HEK293 (cell line): Measurements from ENCODE around the gene CNPY4.

Source experiments
- HOXC10 ChIP-seq: sonication (generic); formaldehyde crosslinking; IDR thresholded peaks from 2 replicates; pipeline ENCODE4 v1.8.1; 2023; ENCODE audit warnings: mild to moderate bottlenecking, missing genetic modification reagents
- KLF16 ChIP-seq: fragments of 450-650 bp; formaldehyde crosslinking; IDR thresholded peaks from 2 replicates; pipeline ENCODE4 v1.5.1; 2017; ENCODE audit warnings: missing biosample characterization, missing genetic modification characterization
- KLF9 ChIP-seq: fragments of 450-650 bp; formaldehyde crosslinking; IDR thresholded peaks from 2 replicates; pipeline ENCODE4 v1.5.1; 2016; ENCODE audit warnings: missing biosample characterization, missing genetic modification characterization, low read depth
- SP2 ChIP-seq: fragments of 450-650 bp; formaldehyde crosslinking; IDR thresholded peaks from 2 replicates; pipeline ENCODE4 v1.5.1; 2016; ENCODE audit warnings: missing biosample characterization, missing genetic modification characterization
- YY2 ChIP-seq: fragments of 450-650 bp; formaldehyde crosslinking; IDR thresholded peaks from 2 replicates; pipeline ENCODE4 v1.5.1; 2016; ENCODE audit warnings: missing biosample characterization, missing genetic modification characterization
- ZBTB48 ChIP-seq: fragments of 450-650 bp; formaldehyde crosslinking; IDR thresholded peaks from 2 replicates; pipeline ENCODE4 v1.5.1; 2016; ENCODE audit warnings: missing biosample characterization, missing genetic modification characterization
- ZFHX2 ChIP-seq: fragments of 450-650 bp; formaldehyde crosslinking; conservative IDR thresholded peaks from 2 replicates; pipeline ENCODE4 v1.5.1; 2016; ENCODE audit warnings: missing biosample characterization, missing genetic modification characterization
- ZIC2 ChIP-seq: fragments of 450-650 bp; formaldehyde crosslinking; IDR thresholded peaks from 2 replicates; pipeline ENCODE4 v1.5.1; 2016; ENCODE audit warnings: missing biosample characterization, missing genetic modification characterization
- ZNF146 ChIP-seq: fragments of 450-650 bp; formaldehyde crosslinking; IDR thresholded peaks from 2 replicates; pipeline ENCODE4 v1.5.1; 2016; ENCODE audit warnings: missing biosample characterization, missing genetic modification characterization
- ZNF292 ChIP-seq: fragments of 450-650 bp; formaldehyde crosslinking; IDR thresholded peaks from 2 replicates; pipeline ENCODE4 v1.5.1; 2016; ENCODE audit warnings: low read depth, missing biosample characterization, missing genetic modification characterization, borderline replicate concordance
- ZNF341 ChIP-seq: fragments of 450-650 bp; formaldehyde crosslinking; IDR thresholded peaks from 2 replicates; pipeline ENCODE4; 2016; ENCODE audit warnings: low read depth, missing biosample characterization, missing genetic modification characterization
- ZNF423 ChIP-seq: fragments of 450-650 bp; formaldehyde crosslinking; IDR thresholded peaks from 2 replicates; pipeline ENCODE4 v1.5.1; 2016; ENCODE audit warnings: missing biosample characterization, missing genetic modification characterization
- ZNF488 ChIP-seq: fragments of 450-650 bp; formaldehyde crosslinking; IDR thresholded peaks from 2 replicates; pipeline ENCODE4 v1.5.1; 2016; ENCODE audit warnings: missing biosample characterization, missing genetic modification characterization
- ZNF510 ChIP-seq: fragments of 450-650 bp; formaldehyde crosslinking; IDR thresholded peaks from 2 replicates; pipeline ENCODE4 v1.5.1; 2018; ENCODE audit warnings: mild to moderate bottlenecking, missing genetic modification characterization, missing biosample characterization; ENCODE audit not compliant: insufficient replicate concordance
- ZNF561 ChIP-seq: fragments of 450-650 bp; IDR thresholded peaks from 2 replicates; pipeline ENCODE4 v1.5.1; 2018; ENCODE audit warnings: missing biosample characterization, missing genetic modification characterization, borderline replicate concordance
- ZNF621 ChIP-seq: fragments of 450-650 bp; formaldehyde crosslinking; IDR thresholded peaks from 2 replicates; pipeline ENCODE4 v1.5.1; 2017; ENCODE audit warnings: missing biosample characterization, missing genetic modification characterization
- ZNF660 ChIP-seq: fragments of 450-650 bp; IDR thresholded peaks from 2 replicates; pipeline ENCODE4 v1.5.1; 2018; ENCODE audit warnings: missing biosample characterization, mild to moderate bottlenecking, missing genetic modification characterization
- ZSCAN16 ChIP-seq: fragments of 450-650 bp; formaldehyde crosslinking; IDR thresholded peaks from 2 replicates; pipeline ENCODE4 v1.5.1; 2016; ENCODE audit warnings: missing biosample characterization, missing genetic modification characterization
- ZSCAN30 ChIP-seq: fragments of 450-650 bp; IDR thresholded peaks from 2 replicates; pipeline ENCODE4 v1.5.1; 2018; ENCODE audit warnings: missing biosample characterization, mild to moderate bottlenecking, missing genetic modification characterization, moderate library complexity
- ZXDB ChIP-seq: fragments of 450-650 bp; formaldehyde crosslinking; IDR thresholded peaks from 2 replicates; pipeline ENCODE4 v1.5.1; 2016; ENCODE audit warnings: missing biosample characterization, missing genetic modification characterization
- TF ChIP-seq, protein P1 (sequence below): fragments of 450-650 bp; formaldehyde crosslinking; IDR thresholded peaks from 2 replicates; pipeline ENCODE4 v1.5.1; 2016; ENCODE audit warnings: missing biosample characterization, missing genetic modification characterization
- TF ChIP-seq, protein P2 (sequence below): fragments of 450-650 bp; formaldehyde crosslinking; IDR thresholded peaks from 2 replicates; pipeline ENCODE4 v1.5.1; 2016; ENCODE audit warnings: missing biosample characterization, missing genetic modification characterization
- TF ChIP-seq, protein P3 (sequence below): fragments of 450-650 bp; formaldehyde crosslinking; IDR thresholded peaks from 2 replicates; pipeline ENCODE4 v1.5.1; 2016; ENCODE audit warnings: missing biosample characterization, missing genetic modification characterization, borderline replicate concordance
- TF ChIP-seq, protein P4 (sequence below): fragments of 450-650 bp; formaldehyde crosslinking; IDR thresholded peaks from 2 replicates; pipeline ENCODE4 v1.5.1; 2016; ENCODE audit warnings: missing biosample characterization, missing genetic modification characterization, borderline replicate concordance

CNPY4 gene

DNA sequence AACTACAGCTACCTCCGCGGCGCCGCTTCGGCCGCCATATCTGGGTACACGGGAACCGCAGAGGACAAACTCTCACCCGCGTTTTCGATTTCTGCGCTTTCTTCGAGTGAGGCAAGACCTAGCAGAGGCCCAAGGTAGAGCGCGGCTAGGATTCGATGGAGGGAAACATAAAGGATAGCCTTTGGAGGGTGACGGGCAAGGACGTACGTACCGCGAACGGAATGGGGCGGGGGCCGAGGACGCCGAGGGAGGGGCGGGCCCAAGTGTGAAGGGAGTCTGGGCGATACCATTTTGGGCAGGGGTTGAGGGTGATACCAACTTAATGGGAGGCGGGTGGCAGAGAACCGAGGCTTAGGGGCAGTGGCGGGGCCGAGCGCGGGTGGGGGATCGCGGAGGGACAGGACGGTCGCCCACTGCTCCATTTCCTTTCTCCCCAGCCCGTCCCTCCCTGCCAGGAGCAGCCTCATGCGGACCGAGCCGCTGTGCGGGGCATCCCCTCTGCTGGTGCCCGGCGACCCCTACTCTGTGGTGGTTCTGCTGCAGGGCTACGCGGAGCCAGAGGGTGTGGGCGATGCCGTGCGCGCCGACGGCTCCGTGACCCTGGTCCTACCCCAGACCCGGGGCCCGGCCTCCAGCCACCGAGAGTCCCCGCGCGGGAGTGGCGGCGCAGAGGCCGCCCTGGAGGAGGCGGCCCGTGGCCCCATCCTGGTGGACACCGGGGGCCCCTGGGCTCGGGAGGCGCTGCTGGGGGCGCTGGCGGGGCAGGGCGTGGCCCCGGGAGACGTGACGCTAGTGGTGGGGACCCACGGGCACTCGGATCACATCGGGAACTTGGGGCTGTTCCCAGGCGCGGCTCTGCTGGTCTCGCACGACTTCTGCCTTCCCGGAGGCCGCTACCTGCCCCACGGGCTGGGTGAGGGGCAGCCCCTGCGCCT, 7.8 kb downstream of the CNPY4 start, which contains the start of gene MBLAC1 (continued):
- TF ChIP-seq, protein P1, sequence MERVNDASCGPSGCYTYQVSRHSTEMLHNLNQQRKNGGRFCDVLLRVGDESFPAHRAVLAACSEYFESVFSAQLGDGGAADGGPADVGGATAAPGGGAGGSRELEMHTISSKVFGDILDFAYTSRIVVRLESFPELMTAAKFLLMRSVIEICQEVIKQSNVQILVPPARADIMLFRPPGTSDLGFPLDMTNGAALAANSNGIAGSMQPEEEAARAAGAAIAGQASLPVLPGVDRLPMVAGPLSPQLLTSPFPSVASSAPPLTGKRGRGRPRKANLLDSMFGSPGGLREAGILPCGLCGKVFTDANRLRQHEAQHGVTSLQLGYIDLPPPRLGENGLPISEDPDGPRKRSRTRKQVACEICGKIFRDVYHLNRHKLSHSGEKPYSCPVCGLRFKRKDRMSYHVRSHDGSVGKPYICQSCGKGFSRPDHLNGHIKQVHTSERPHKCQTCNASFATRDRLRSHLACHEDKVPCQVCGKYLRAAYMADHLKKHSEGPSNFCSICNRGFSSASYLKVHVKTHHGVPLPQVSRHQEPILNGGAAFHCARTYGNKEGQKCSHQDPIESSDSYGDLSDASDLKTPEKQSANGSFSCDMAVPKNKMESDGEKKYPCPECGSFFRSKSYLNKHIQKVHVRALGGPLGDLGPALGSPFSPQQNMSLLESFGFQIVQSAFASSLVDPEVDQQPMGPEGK, result peak; percentile 98
- TF ChIP-seq ZXDB (tag by site-specific recombination) (peak; percentile 79), ZBTB48 (tag by site-specific recombination) (peak; percentile 99), ZNF292 (no peak), KLF9 (peak; percentile 85), ZSCAN16 (tag by site-specific recombination) (peak; percentile 24; the same call in 1 of the 2 replicates), YY2 (tag by site-specific recombination) (no peak; the same call in 1 of the 2 replicates), ZNF660 (peak; percentile 87), ZNF510 (tag by site-specific recombination) (no peak), HOXC10 (CRISPR knock-in tag) (no peak), ZNF341 (tag by site-specific recombination) (peak; percentile 49; the same call in 1 of the 2 replicates), ZSCAN30 (tag by site-specific recombination) (peak; percentile 83; the same call in 1 of the 2 replicates), ZNF488 (no peak), ZNF146 (tag by site-specific recombination) (no peak; the same call in 1 of the 2 replicates), ZIC2 (tag by site-specific recombination) (no peak), ZNF621 (tag by site-specific recombination) (no peak), ZNF423 (tag by site-specific recombination) (no peak), ZNF561 (tag by site-specific recombination) (peak; percentile 59), SP2 (peak; percentile 86), KLF16 (peak; percentile 82), ZFHX2 (tag by site-specific recombination) (peak; percentile 86)
- TF ChIP-seq, protein P2, sequence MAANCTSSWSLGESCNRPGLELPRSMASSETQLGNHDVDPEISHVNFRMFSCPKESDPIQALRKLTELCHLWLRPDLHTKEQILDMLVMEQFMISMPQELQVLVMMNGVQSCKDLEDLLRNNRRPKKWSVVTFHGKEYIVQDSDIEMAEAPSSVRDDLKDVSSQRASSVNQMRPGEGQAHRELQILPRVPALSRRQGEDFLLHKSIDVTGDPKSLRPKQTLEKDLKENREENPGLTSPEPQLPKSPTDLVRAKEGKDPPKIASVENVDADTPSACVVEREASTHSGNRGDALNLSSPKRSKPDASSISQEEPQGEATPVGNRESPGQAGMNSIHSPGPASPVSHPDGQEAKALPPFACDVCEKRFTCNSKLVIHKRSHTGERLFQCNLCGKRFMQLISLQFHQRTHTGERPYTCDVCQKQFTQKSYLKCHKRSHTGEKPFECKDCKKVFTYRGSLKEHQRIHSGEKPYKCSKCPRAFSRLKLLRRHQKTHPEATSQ (tag by site-specific recombination), result 0 out of 2 replicates have a peak, but pooled peaks have one; percentile 7
- TF ChIP-seq, protein P3, sequence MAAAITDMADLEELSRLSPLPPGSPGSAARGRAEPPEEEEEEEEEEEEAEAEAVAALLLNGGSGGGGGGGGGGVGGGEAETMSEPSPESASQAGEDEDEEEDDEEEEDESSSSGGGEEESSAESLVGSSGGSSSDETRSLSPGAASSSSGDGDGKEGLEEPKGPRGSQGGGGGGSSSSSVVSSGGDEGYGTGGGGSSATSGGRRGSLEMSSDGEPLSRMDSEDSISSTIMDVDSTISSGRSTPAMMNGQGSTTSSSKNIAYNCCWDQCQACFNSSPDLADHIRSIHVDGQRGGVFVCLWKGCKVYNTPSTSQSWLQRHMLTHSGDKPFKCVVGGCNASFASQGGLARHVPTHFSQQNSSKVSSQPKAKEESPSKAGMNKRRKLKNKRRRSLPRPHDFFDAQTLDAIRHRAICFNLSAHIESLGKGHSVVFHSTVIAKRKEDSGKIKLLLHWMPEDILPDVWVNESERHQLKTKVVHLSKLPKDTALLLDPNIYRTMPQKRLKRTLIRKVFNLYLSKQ (tag by site-specific recombination), result peak; percentile 58; the same call in 1 of the 2 replicates
- TF ChIP-seq, protein P4, sequence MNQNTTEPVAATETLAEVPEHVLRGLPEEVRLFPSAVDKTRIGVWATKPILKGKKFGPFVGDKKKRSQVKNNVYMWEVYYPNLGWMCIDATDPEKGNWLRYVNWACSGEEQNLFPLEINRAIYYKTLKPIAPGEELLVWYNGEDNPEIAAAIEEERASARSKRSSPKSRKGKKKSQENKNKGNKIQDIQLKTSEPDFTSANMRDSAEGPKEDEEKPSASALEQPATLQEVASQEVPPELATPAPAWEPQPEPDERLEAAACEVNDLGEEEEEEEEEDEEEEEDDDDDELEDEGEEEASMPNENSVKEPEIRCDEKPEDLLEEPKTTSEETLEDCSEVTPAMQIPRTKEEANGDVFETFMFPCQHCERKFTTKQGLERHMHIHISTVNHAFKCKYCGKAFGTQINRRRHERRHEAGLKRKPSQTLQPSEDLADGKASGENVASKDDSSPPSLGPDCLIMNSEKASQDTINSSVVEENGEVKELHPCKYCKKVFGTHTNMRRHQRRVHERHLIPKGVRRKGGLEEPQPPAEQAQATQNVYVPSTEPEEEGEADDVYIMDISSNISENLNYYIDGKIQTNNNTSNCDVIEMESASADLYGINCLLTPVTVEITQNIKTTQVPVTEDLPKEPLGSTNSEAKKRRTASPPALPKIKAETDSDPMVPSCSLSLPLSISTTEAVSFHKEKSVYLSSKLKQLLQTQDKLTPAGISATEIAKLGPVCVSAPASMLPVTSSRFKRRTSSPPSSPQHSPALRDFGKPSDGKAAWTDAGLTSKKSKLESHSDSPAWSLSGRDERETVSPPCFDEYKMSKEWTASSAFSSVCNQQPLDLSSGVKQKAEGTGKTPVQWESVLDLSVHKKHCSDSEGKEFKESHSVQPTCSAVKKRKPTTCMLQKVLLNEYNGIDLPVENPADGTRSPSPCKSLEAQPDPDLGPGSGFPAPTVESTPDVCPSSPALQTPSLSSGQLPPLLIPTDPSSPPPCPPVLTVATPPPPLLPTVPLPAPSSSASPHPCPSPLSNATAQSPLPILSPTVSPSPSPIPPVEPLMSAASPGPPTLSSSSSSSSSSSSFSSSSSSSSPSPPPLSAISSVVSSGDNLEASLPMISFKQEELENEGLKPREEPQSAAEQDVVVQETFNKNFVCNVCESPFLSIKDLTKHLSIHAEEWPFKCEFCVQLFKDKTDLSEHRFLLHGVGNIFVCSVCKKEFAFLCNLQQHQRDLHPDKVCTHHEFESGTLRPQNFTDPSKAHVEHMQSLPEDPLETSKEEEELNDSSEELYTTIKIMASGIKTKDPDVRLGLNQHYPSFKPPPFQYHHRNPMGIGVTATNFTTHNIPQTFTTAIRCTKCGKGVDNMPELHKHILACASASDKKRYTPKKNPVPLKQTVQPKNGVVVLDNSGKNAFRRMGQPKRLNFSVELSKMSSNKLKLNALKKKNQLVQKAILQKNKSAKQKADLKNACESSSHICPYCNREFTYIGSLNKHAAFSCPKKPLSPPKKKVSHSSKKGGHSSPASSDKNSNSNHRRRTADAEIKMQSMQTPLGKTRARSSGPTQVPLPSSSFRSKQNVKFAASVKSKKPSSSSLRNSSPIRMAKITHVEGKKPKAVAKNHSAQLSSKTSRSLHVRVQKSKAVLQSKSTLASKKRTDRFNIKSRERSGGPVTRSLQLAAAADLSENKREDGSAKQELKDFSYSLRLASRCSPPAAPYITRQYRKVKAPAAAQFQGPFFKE (tag by site-specific recombination), result no peak
